Glutamatergic neuron (in vitro differentiated cells): Measurements from ENCODE around the gene PELI1. TPM values are rescaled to one million over a fixed set of nuclear protein-coding genes. Genes with fewer than 3 reads are reported as not detected.
A peak's percentile ranks its signal among the peaks of the same experiment; 100 is the strongest.

Experiments
- DNase-seq: peaks from one replicate; pipeline ENCODE4 v3.0.0; 2022
- H3K27ac Mint-ChIP-seq: one replicate; pipeline ENCODE4 v1.8.0; 2020; ENCODE audit warnings: mild to moderate bottlenecking, mixed read lengths, inconsistent platforms; ENCODE audit not compliant: unreplicated experiment
- H3K27me3 Mint-ChIP-seq: one replicate; pipeline ENCODE4 v1.8.0; 2020; ENCODE audit warnings: mild to moderate bottlenecking, moderate library complexity, mixed read lengths, inconsistent platforms; ENCODE audit not compliant: unreplicated experiment
- H3K36me3 Mint-ChIP-seq: one replicate; pipeline ENCODE4 v1.8.0; 2020; ENCODE audit warnings: mild to moderate bottlenecking, mixed read lengths, inconsistent platforms; ENCODE audit not compliant: unreplicated experiment
- H3K4me1 Mint-ChIP-seq: one replicate; pipeline ENCODE4 v1.8.0; 2020; ENCODE audit warnings: mild to moderate bottlenecking, low read depth, mixed read lengths, inconsistent platforms; ENCODE audit not compliant: unreplicated experiment
- H3K4me3 Mint-ChIP-seq: one replicate; pipeline ENCODE4 v1.8.0; 2020; ENCODE audit warnings: mild to moderate bottlenecking, mixed read lengths, inconsistent platforms; ENCODE audit not compliant: unreplicated experiment
- H3K9me3 Mint-ChIP-seq: one replicate; pipeline ENCODE4 v1.8.0; 2020; ENCODE audit warnings: mild to moderate bottlenecking, moderate library complexity, mixed read lengths, inconsistent platforms; ENCODE audit not compliant: unreplicated experiment
- CTCF ChIP-seq: fragments of 200-600 bp; sonication (generic); IDR thresholded peaks from one replicate; pipeline ENCODE4 v1.5.0; 2021; ENCODE audit not compliant: partially characterized antibody, unreplicated experiment
- total RNA-seq: library from RNA; stranded (reverse); fragmentation: NEBNext Ultra II Directional; extraction: Animal tissue kit (Norgen Biotek cat#: 25700); gene quantifications from one replicate; pipeline ENCODE4 v1.2.1, GENCODE V29; 2021; ENCODE audit not compliant: unreplicated experiment

Gene PELI1
- total RNA-seq, 1 donor from 2014 or later, result 58.2 TPM

GRCh38 chr2:64157792-64158191, 13.6 kb upstream of the PELI1 start:
- H3K27ac Mint-ChIP-seq, result no peak overlapping the region
- H3K4me3 Mint-ChIP-seq, result no peak overlapping the region
- H3K36me3 Mint-ChIP-seq, result no peaks in the 10 kb centered on the region
- H3K4me1 Mint-ChIP-seq, result no peaks in the 10 kb centered on the region
- TF ChIP-seq CTCF, result no peak
- DNase-seq, result no peak
- no peaks in the 10 kb centered on the region for H3K27me3 Mint-ChIP-seq
- H3K9me3 Mint-ChIP-seq, result peaks cover 1% of the 10 kb centered on the region

- Mint-ChIP-seq H3K9me3 (peaks cover 1% of the 10 kb centered on the region), H3K4me3 (no peak overlapping the region), H3K27ac (no peak overlapping the region), H3K27me3 (no peaks in the 10 kb centered on the region), H3K36me3 (no peaks in the 10 kb centered on the region), H3K4me1 (no peaks in the 10 kb centered on the region)
- no peak for TF ChIP-seq CTCF
- no peak for DNase-seq
These were observed 9.6 kb upstream of the PELI1 start for GRCh38 chr2:64153811-64154210.

- Mint-ChIP-seq H3K4me3 (no peak overlapping the region), H3K4me1 (no peaks in the 10 kb centered on the region), H3K27ac (no peak overlapping the region), H3K9me3 (no peaks in the 10 kb centered on the region), H3K27me3 (no peaks in the 10 kb centered on the region), H3K36me3 (no peaks in the 10 kb centered on the region)
- no peak for DNase-seq
- TF ChIP-seq CTCF, result no peak
These were observed 7.3 kb upstream of the PELI1 start for GRCh38 chr2:64151476-64151875.

GRCh38 chr2:64145714-64146113, 1.5 kb upstream of the PELI1 start:
- no peak for TF ChIP-seq CTCF
- no peaks in the 10 kb centered on the region for H3K36me3 Mint-ChIP-seq
- no peak for DNase-seq
- no peak overlapping the region for H3K27ac Mint-ChIP-seq
- H3K4me3 Mint-ChIP-seq, result no peak overlapping the region
- peaks cover 6% of the 10 kb centered on the region for H3K27me3 Mint-ChIP-seq
- peaks cover 11% of the 10 kb centered on the region for H3K9me3 Mint-ChIP-seq
- peaks cover 17% of the 10 kb centered on the region for H3K4me1 Mint-ChIP-seq

- TF ChIP-seq CTCF, result no peak
- peaks cover 20% of the 10 kb centered on the region for H3K4me1 Mint-ChIP-seq
- peaks cover 6% of the 10 kb centered on the region for H3K27me3 Mint-ChIP-seq
- no peak for DNase-seq
- H3K4me3 Mint-ChIP-seq, result peak overlapping the region; percentile 69
- H3K36me3 Mint-ChIP-seq, result no peaks in the 10 kb centered on the region
- no peak overlapping the region for H3K27ac Mint-ChIP-seq
- H3K9me3 Mint-ChIP-seq, result peaks cover 11% of the 10 kb centered on the region
These were observed 899 bp upstream of the PELI1 start for GRCh38 chr2:64145119-64145518.
